GM23338 (cell line): Measurements from ENCODE around the gene FOXD4L1.
"Not testable (repeated sequence)": the region's sequence is repeated elsewhere in the genome, so short reads cannot be mapped to it uniquely, and the experiment has no call there.

Experiments
- CREB1 ChIP-seq: fragments of 250-450 bp; sonication (Bioruptor Pico); IDR thresholded peaks from 2 replicates; pipeline ENCODE4 v1.5.0; 2020; ENCODE audit warnings: low read depth, mild to moderate bottlenecking, moderate library complexity
- EZH2 ChIP-seq: fragments of 200-600 bp; sonication (generic); IDR thresholded peaks from one replicate; pipeline ENCODE4 v1.8.0; 2017; ENCODE audit warnings: antibody characterized with exemption, mild to moderate bottlenecking, low read depth; ENCODE audit not compliant: unreplicated experiment
- EZH2phosphoT487 ChIP-seq: fragments of 200-600 bp; sonication (generic); IDR thresholded peaks from one replicate; pipeline ENCODE4 v1.8.1; 2018; ENCODE audit warnings: antibody characterized with exemption; ENCODE audit not compliant: unreplicated experiment
- TF ChIP-seq, protein P1 (sequence below), 2 experiments: fragments of 200-600 bp in 1 of 2; sonication (generic) in 1 of 2; conservative IDR thresholded peaks; 2 replicates each; pipeline versions ENCODE4 v1.5.1 to v1.6.1; 2016 to 2017; ENCODE audit warnings: antibody characterized with exemption in 2 of 2, low read depth in 2 of 2, mild to moderate bottlenecking in 2 of 2, moderate library complexity in 1 of 2
- TF ChIP-seq, protein P2 (sequence below): IDR thresholded peaks from one replicate; pipeline ENCODE4 v1.6.1; 2018; ENCODE audit warnings: antibody characterized with exemption; ENCODE audit not compliant: unreplicated experiment
- TF ChIP-seq, protein P3 (sequence below): fragments of 250-450 bp; sonication (Bioruptor Pico); IDR thresholded peaks from 2 replicates; pipeline ENCODE4 v1.5.0; 2020; ENCODE audit warnings: mild to moderate bottlenecking, moderate library complexity

DNA sequence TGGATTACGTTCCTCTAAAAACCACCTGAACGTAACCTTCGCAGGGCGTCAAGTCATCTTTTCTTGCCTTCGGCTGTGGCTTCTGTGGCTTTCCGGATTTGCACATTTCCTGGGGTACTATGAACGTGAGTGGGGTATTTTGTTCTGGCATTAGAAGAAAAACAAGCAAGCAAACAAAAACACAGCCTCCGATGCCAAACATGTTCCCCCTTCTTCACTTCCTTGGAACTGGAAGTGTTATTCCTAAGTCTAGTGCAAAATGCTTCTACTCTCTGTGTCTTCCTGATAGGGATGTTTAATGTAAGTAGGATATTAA is 2.2 kb downstream of the FOXD4L1 start:
- TF ChIP-seq, protein P1, sequence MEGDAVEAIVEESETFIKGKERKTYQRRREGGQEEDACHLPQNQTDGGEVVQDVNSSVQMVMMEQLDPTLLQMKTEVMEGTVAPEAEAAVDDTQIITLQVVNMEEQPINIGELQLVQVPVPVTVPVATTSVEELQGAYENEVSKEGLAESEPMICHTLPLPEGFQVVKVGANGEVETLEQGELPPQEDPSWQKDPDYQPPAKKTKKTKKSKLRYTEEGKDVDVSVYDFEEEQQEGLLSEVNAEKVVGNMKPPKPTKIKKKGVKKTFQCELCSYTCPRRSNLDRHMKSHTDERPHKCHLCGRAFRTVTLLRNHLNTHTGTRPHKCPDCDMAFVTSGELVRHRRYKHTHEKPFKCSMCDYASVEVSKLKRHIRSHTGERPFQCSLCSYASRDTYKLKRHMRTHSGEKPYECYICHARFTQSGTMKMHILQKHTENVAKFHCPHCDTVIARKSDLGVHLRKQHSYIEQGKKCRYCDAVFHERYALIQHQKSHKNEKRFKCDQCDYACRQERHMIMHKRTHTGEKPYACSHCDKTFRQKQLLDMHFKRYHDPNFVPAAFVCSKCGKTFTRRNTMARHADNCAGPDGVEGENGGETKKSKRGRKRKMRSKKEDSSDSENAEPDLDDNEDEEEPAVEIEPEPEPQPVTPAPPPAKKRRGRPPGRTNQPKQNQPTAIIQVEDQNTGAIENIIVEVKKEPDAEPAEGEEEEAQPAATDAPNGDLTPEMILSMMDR (conservative IDR thresholded peaks at IDR 0.05; ENCODE audit: low read depth in 2 of 2) = not testable (repeated sequence)
- TF ChIP-seq, protein P2, sequence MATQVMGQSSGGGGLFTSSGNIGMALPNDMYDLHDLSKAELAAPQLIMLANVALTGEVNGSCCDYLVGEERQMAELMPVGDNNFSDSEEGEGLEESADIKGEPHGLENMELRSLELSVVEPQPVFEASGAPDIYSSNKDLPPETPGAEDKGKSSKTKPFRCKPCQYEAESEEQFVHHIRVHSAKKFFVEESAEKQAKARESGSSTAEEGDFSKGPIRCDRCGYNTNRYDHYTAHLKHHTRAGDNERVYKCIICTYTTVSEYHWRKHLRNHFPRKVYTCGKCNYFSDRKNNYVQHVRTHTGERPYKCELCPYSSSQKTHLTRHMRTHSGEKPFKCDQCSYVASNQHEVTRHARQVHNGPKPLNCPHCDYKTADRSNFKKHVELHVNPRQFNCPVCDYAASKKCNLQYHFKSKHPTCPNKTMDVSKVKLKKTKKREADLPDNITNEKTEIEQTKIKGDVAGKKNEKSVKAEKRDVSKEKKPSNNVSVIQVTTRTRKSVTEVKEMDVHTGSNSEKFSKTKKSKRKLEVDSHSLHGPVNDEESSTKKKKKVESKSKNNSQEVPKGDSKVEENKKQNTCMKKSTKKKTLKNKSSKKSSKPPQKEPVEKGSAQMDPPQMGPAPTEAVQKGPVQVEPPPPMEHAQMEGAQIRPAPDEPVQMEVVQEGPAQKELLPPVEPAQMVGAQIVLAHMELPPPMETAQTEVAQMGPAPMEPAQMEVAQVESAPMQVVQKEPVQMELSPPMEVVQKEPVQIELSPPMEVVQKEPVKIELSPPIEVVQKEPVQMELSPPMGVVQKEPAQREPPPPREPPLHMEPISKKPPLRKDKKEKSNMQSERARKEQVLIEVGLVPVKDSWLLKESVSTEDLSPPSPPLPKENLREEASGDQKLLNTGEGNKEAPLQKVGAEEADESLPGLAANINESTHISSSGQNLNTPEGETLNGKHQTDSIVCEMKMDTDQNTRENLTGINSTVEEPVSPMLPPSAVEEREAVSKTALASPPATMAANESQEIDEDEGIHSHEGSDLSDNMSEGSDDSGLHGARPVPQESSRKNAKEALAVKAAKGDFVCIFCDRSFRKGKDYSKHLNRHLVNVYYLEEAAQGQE = not testable (repeated sequence)
- TF ChIP-seq, protein P3, sequence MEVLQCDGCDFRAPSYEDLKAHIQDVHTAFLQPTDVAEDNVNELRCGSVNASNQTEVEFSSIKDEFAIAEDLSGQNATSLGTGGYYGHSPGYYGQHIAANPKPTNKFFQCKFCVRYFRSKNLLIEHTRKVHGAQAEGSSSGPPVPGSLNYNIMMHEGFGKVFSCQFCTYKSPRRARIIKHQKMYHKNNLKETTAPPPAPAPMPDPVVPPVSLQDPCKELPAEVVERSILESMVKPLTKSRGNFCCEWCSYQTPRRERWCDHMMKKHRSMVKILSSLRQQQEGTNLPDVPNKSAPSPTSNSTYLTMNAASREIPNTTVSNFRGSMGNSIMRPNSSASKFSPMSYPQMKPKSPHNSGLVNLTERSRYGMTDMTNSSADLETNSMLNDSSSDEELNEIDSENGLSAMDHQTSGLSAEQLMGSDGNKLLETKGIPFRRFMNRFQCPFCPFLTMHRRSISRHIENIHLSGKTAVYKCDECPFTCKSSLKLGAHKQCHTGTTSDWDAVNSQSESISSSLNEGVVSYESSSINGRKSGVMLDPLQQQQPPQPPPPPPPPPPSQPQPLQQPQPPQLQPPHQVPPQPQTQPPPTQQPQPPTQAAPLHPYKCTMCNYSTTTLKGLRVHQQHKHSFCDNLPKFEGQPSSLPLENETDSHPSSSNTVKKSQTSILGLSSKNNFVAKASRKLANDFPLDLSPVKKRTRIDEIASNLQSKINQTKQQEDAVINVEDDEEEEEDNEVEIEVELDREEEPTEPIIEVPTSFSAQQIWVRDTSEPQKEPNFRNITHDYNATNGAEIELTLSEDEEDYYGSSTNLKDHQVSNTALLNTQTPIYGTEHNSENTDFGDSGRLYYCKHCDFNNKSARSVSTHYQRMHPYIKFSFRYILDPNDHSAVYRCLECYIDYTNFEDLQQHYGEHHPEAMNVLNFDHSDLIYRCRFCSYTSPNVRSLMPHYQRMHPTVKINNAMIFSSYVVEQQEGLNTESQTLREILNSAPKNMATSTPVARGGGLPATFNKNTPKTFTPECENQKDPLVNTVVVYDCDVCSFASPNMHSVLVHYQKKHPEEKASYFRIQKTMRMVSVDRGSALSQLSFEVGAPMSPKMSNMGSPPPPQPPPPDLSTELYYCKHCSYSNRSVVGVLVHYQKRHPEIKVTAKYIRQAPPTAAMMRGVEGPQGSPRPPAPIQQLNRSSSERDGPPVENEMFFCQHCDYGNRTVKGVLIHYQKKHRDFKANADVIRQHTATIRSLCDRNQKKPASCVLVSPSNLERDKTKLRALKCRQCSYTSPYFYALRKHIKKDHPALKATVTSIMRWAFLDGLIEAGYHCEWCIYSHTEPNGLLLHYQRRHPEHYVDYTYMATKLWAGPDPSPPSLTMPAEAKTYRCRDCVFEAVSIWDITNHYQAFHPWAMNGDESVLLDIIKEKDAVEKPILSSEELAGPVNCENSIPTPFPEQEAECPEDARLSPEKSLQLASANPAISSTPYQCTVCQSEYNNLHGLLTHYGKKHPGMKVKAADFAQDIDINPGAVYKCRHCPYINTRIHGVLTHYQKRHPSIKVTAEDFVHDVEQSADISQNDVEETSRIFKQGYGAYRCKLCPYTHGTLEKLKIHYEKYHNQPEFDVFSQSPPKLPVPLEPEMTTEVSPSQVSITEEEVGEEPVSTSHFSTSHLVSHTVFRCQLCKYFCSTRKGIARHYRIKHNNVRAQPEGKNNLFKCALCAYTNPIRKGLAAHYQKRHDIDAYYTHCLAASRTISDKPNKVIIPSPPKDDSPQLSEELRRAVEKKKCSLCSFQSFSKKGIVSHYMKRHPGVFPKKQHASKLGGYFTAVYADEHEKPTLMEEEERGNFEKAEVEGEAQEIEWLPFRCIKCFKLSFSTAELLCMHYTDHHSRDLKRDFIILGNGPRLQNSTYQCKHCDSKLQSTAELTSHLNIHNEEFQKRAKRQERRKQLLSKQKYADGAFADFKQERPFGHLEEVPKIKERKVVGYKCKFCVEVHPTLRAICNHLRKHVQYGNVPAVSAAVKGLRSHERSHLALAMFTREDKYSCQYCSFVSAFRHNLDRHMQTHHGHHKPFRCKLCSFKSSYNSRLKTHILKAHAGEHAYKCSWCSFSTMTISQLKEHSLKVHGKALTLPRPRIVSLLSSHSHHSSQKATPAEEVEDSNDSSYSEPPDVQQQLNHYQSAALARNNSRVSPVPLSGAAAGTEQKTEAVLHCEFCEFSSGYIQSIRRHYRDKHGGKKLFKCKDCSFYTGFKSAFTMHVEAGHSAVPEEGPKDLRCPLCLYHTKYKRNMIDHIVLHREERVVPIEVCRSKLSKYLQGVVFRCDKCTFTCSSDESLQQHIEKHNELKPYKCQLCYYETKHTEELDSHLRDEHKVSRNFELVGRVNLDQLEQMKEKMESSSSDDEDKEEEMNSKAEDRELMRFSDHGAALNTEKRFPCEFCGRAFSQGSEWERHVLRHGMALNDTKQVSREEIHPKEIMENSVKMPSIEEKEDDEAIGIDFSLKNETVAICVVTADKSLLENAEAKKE = not testable (repeated sequence)
- TF ChIP-seq EZH2; CREB1 (CRISPR knock-in tag); EZH2phosphoT487: not testable (repeated sequence)
